ENCODE results near the gene CLIC4. TPM values are rescaled to one million over a fixed set of nuclear protein-coding genes. Genes with fewer than 3 reads are reported as not detected.

Gene CLIC4
- total RNA-seq, 1 donor from 2014 or later, result 123 TPM

DNA sequence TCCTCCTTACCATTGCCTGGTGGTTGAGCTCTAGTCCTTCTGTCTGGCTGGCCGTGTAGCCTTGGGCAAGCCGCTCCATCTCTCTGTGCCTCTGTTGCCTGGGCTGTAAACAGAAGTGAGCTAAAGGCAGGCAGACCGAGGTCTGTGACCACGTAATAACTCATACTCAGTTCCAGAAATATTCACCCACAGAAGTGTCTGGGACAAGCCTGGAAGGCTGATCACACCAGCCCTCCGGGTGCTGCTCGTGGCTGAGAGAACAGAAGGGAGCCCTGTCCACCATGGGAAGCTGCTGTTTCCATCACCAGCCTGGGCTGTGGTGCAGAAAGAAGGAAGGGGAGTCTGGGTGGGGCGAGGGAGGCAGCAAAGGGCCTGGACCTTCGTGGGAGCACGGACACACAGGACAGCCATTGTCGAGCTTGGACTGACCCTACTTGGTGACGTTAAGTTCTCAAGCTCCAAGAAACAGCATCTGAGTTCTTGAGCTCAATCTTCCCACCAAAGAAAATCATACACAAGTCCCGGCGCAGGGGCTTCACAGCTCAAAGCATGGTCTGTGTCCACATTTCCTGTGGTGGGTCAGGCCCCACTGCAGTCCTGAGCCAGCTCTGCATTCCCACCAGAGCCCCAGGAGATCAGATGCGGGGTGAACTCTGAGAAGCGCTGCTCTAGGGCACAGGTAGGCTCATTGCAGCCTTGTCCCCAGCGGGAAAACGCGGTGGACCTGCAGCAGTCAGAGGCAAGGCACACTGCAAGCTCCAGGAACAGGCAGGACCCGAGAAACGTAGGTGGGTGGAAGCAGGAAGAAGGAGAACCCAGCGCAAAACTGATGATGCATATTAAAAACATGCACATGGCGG is 123.0 kb downstream of the CLIC4 start:
- Mint-ChIP-seq H3K36me3 (ENCODE audit: low read depth) (no peaks in the 10 kb centered on the region), H3K27ac (ENCODE audit: unreplicated experiment) (no peak overlapping the region), H3K4me3 (no peak overlapping the region), H3K4me1 (peaks cover 7% of the 10 kb centered on the region), H3K27me3 (ENCODE audit: low read depth) (peaks cover 2% of the 10 kb centered on the region), H3K9me3 (no peaks in the 10 kb centered on the region)
- DNase-seq (ENCODE audit: low read depth, low spot score), result no peak
- TF ChIP-seq CTCF (conservative IDR thresholded peaks at IDR 0.05), result no peak

DNA sequence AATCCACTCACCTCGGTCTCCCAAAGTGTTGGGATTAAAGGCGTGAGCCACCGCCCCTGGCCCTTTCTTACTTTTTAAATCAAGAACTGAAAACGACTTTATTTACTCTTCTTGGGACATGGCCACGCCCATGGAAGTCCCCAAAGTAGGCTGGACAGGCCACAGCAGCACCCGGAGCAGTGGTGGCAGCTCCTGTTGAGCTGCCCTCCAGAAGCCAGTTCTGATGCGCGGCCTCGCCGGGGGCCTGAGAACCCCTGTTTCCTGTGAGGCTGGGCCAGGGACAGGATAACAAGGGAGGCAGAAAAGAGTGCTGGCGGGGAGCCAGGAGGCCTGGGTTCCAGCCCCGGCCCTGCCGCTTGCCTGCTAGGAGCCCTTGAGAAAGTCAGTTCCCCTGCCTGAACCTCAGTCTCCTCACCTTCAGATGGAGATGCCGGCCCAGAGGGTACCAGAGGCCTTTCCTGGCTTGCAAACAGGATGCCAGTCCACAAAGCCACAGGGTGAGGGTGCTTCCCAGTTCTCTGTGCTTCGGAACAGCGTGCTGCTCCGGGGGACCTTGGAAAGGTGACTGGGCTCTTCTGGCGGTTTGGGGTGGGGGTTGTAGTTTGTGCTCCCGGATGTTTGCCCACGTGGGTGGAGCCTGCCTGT is 125.4 kb downstream of the CLIC4 start:
- no peaks in the 10 kb centered on the region for H3K36me3 Mint-ChIP-seq (ENCODE audit: low read depth)
- H3K9me3 Mint-ChIP-seq, result no peaks in the 10 kb centered on the region
- H3K4me3 Mint-ChIP-seq, result no peak overlapping the region
- no peak for TF ChIP-seq CTCF (conservative IDR thresholded peaks at IDR 0.05)
- H3K4me1 Mint-ChIP-seq, result no peaks in the 10 kb centered on the region
- H3K27me3 Mint-ChIP-seq (ENCODE audit: low read depth), result peaks cover 2% of the 10 kb centered on the region
- no peak for DNase-seq (ENCODE audit: low read depth, low spot score)
- no peak overlapping the region for H3K27ac Mint-ChIP-seq (ENCODE audit: unreplicated experiment)

DNA sequence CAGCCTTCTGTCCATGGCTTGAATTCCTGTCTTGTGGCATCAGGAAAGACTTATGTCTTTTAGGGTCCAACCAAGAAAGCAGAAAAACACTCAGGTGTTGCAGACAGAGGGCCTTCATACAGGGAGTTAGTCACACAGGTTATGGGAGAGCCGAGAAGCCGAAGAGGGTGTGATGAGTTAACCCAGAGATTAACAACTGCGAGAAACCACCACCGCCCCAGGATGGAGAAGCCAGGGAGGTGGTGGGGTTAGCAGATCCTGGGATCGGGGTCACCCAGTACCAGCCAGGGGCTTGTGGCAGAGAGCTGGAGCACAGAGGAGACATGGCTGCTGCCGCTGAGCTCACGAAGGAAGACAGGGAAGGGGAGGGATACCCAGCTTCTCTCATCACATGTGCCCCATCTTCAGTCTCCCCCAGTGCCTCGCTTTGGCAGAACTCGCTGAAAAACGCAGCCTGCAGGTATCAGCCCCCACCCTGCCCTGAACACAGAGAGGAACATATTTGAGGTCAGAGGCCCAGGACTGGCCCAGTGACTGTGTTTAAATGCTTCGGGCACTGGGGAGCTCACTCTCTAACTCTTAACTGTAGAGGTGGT is 126.2 kb downstream of the CLIC4 start:
- Mint-ChIP-seq H3K4me1 (no peaks in the 10 kb centered on the region), H3K27ac (ENCODE audit: unreplicated experiment) (no peak overlapping the region), H3K9me3 (no peaks in the 10 kb centered on the region), H3K27me3 (ENCODE audit: low read depth) (peaks cover 1% of the 10 kb centered on the region), H3K4me3 (no peak overlapping the region), H3K36me3 (ENCODE audit: low read depth) (no peaks in the 10 kb centered on the region)
- DNase-seq (ENCODE audit: low read depth, low spot score), result no peak
- TF ChIP-seq CTCF (conservative IDR thresholded peaks at IDR 0.05), result no peak

DNA sequence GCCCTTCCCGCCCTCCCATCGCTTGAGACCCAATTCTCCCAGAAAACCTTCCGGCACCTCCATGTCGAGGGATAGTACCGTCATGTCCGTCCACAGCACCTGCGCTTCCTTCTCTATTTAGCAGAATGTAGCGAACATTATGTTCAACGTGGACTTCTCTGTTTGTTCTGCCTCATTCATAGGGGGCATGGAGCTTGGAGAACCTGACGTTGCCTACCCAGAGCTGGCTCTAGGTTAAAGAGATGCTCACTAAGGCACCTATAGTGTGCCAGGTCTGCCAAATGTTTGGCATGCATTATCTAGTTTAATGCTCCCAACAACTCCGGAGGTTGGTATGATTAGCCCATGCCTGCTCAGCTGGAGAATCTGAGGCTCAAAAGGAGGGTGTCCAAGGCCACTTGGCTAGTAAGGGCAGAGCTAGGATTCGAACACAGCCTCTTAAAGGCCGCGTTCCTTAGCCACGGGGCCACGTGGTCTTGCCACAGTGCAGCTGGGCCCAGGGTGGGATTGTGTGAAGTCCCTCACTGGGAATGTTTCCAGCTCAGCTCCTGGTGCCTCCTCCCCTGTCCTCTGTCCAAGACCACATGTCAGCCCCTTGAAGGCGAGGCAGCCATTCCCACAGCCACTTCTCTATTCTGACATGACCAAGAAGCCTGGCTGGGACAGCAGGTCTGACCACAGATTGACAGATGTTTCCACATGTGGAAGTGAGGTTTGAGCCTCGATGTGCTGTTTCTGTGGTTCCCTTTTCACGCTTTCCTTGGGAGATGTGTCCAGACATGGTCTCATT is 127.0 kb downstream of the CLIC4 start:
- Mint-ChIP-seq H3K36me3 (ENCODE audit: low read depth) (no peaks in the 10 kb centered on the region), H3K27ac (ENCODE audit: unreplicated experiment) (no peak overlapping the region), H3K4me1 (no peaks in the 10 kb centered on the region), H3K4me3 (no peak overlapping the region), H3K27me3 (ENCODE audit: low read depth) (no peaks in the 10 kb centered on the region), H3K9me3 (no peaks in the 10 kb centered on the region)
- DNase-seq (ENCODE audit: low read depth, low spot score), result no peak
- TF ChIP-seq CTCF (conservative IDR thresholded peaks at IDR 0.05), result no peak

GRCh38 chr1:24873148-24873547 is 127.9 kb downstream of the CLIC4 start:
- Mint-ChIP-seq H3K27me3 (ENCODE audit: low read depth) (no peaks in the 10 kb centered on the region), H3K9me3 (no peaks in the 10 kb centered on the region), H3K27ac (ENCODE audit: unreplicated experiment) (no peak overlapping the region), H3K36me3 (ENCODE audit: low read depth) (no peaks in the 10 kb centered on the region), H3K4me1 (no peaks in the 10 kb centered on the region), H3K4me3 (no peak overlapping the region)
- TF ChIP-seq CTCF (conservative IDR thresholded peaks at IDR 0.05), result no peak
- DNase-seq (ENCODE audit: low read depth, low spot score), result no peak

Data from neural crest cell (in vitro differentiated cells).